A172 (cell line): ENCODE results near the gene PRM2. TPM values are rescaled to one million over a fixed set of nuclear protein-coding genes. Genes with fewer than 3 reads are reported as not detected.

ENCODE experiments used
- DNase-seq: peaks from one replicate; pipeline ENCODE4 v3.0.0-alpha.2; 2015; ENCODE audit warnings: low spot score
- total RNA-seq: library from RNA; depleted of rRNA; stranded (reverse); fragments of >200 nt; shearing (Covaris generic); gene quantifications from 2 replicates; pipeline ENCODE4 v1.2.3, GENCODE V29; 2014

Gene PRM2
- total RNA-seq, 1 experiment from 2014 or later: not detected

DNA sequence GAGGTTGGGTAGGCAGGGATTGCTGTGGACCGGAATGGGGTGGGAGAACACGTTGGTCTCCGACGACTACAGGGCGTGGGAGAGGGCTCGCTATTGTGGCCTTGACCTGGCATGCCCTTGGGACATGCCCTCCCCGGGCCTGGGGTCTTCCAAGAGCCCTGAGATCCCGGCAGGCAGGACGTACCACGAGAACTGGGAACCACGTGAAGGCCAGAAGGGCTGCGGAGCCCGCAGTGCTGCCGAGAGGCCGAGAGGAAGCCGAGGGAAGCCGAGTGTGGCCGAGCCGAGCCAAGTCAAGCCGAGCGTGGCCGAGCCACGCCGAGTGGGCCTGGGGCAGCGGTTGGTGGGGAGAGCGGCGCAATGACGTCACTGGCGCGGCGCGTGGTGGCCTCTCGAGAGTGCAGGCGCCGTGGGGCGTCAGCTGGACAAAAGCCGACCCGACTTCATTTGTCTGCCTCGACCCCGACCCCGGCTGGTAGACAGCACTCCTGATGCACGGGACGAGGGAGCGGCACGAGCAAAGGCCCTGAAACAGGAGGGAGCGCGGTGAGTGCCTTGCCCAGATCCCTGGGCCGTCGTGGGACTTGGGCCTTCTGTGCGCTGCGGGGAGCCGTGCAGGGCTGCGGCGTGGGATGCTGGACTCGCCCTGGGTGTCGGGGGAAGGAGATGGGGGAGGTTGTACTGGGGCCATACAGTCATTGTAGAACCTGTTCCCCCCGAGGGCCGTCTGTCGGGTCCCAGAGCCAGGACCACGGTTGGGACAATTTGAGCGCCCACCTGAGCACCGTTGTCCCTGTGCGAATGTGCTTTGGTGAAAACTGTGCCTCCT, 26.8 kb downstream of the PRM2 start:
- no peak for DNase-seq

DNA sequence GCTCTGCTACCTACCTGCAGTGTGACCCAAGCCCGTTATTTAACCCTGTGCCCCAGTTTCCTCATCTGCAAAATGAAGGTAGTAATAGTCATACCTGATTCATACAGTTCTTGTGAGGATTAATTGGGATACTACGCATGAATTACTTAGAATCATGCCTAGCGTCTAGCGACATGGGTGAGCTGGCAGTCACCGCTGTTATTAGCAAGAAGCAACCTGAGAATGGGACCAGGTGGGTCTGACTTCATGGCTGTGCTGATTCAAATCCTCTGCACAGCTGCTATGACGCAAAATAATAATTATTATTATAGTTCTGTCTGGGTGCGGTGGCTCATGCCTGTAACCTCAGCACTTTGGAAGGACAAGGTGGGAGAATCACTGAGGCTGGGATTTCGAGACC, 28.1 kb downstream of the PRM2 start:
- no peak for DNase-seq

DNA sequence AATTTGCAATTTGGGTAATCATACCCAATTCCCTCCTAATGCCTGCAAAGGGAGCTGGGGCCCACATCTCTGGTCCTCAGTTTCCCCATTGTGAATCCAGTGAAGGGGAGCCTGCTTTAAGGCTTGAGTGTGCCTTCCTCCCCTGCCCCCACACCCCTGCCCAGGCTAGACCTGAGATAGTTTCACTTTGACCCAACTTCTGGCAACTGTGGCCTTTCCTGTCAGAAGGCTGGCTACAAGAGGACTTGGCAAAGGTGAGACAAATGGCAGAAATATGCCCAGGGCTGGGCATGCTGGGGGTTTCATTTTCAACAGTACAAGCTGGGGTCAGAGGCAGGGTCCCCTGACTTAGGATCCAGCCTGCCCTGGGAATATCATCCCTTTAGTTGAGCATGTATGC, 30.3 kb downstream of the PRM2 start:
- DNase-seq: no peak

DNA sequence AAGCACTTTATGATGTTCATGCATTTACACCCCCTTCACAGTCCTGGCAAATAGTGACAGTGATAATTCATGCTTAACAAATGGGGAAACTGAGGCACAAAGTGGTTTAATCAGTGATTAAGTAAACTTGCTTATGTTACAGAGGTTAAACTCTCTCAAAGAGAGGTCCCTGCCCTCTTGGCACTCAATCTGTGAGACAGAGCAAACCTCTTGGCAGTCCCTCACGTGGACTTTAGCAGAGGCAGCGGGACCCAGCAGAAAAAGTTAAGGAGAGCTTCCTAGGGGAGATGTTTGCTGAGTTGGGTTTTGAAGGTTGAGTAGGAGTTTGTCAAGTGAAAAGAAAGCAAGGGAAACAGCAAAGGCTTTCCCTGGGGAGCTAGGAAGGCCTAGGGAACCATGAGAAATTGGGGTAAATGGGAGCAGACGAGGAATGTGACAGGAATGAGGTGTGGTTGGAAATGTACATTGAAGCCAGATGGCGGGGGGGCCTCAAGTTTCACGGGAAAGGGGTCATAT, 31.0 kb downstream of the PRM2 start:
- no peak for DNase-seq

DNA sequence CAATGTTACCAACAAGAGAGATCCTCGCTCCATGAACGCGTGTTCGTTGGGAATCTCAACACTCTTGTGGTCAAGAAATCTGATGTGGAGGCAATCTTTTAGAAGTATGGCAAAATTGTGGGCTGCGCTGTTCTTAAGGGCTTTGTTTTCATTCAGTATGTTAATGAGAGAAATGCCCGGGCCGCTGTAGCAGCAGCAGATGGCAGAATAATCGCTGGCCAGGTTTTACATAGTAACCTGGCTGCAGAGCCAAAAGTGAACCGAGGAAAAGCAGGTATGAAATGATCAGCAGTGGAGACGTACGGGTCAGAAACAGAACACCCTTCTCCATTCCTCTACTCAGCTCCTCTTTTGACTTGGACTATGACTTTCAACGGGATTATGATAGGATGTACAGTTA, 33.6 kb downstream of the PRM2 start:
- no peak for DNase-seq

DNA sequence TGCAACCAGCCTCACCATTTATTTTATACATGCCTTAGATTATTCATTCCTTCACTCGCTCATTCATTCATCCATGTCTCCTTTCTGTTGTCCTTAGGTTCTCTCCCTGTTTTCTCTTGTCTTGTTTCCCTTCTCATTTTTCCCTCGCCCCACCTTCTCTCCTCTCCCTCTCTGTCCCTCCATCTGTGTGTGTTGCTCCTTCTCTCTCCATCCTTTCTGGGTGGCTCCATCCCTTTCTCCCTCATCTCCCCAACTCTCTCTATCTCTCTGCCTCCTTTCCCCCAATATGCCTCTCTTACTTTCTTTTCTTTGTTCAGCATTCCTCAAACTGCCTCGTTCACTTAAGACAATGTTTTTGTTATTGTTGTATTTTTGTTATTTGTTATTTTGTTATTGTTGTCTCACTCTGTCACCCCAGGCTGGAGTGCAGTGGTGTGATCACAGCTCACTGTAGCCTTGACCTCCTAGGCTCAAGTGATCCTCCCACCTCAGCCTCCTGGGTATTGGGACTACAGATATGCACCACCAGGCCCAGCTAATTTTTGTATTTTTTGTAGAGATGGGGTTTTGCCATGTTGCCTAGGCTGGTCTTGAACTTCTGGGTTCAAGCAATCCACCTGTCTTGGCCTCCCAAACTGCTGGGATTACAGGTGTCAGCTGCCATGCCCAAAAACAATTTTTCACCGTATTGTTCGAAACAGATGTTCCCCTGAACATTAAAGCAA, 34.6 kb downstream of the PRM2 start:
- no peak for DNase-seq

DNA sequence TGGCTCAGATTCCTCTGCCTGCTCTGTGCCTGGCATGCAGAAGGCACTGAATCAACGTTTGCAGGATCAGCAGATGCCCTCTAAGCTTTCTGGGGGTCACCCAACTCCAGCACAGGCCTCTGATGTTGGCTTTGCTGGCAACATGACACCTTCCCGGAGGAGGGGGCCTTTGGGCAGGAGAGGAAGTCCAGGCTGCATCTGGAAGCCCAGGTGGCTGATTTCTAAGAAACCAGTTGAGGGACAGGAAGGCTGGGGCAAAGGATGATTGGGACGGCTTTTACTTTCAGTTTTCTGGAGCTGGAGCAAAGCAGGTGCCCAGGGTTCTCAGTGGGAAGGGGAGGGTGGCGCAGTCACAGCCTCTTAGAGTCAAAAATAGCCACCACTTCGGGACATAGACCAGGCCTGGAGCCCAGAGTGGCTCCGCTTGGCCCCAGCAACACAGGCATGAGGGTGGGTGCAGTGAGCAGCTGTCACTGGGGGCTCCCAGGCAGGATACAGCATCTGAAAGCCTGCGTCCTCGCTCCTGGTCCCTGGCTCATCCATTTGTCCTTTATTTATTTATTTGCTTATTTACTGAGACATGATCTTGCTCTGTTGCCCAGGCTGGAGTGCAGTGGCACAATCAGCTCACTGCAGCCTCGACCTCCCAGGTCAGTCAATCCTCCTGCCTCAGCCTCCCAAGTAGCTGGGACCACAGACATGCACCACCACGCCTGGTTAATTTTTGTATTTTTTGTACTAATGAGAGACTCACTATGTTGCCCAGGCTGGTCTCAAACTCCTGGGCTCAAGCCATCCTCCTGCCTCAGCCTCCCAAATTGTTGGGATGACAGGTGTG, 35.4 kb downstream of the PRM2 start:
- no peak for DNase-seq

DNA sequence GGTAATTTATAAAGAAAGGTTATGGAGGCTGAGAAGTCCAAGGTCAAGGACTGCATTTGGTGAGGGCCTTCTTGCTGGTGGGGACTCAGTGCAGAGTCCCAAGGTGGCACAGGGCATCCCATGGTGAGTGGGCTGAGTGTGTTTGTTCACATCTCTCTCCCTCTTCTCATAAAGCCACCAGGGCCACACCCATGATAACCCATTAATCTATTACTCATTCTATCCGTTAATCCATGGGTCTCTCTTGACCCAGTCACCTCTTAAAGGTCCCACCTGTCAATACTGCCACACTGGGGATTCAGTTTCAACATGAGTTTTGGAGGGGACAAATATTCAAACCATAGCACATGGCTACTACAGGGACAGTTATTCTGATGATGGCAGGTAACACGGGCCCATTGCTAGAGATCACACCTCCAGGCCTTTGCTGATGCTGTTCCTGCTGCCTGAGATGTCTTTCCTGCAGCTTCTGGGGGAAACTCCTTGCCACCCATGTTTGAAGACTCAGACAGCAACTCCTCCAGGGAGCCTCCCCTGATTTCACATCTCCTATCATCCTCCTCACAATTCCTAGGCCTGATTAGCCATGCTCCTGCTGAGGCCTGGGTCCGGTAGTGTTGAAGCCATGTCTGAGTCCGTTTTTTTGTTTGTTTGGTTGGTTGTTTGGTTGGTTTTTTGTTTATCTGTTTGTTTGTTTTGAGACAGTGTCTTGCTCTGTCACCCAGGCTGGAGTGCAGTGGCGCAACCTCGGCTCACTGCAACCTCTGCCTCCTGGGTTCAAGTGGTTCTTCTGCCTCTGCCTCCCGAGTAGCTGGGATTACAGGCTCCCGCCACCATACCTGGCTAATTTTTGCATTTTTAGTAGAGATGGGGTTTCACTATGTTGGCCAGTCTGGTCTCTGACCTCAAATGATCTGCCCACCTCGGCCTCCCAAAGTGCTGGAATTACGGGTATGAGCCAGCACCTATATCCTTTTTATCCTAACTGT, 36.3 kb downstream of the PRM2 start:
- no peak for DNase-seq

DNA sequence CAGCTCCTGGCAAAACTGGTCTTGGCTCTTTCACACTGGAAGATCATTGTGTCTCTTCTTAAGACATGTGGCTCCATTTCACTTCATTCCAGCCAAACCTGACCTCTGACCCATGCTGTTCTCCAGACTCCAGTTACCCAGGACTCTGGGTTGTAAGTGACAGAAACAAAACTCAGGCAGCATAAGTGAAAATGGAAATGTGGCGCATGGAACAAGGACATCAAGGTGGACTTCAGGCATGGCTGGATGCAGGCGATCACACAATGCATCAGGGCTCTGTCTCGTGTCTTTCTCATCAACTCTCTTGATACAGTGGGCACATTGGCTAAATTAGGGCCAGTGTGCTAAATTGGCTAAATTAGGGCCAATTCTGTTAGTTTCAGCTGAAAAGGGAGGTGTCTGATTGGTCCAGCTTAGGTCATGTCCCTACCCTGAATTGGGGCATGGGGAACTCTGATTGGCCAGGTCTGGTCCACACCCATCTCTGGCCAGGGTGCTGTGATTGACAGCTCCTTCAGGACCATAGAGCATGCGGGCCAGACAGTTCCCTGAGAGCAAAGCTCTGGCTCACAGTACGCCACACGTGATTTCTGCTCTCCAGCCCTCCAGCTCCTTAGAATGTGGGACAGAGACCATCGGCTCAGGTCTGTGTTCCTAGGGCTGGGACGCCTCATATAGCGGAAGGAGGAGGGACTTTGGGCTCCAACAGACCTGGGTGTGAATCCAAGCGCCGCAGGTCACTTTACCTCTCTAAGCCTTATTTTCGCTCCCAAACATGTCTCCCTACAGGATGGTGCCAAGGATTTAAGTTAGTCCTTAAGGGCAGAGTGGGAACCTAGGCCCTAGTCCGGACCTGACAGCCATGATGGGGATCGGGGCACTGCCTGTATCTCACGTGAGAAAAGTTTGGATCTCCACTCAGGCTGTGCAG, 37.7 kb downstream of the PRM2 start:
- no peak for DNase-seq

DNA sequence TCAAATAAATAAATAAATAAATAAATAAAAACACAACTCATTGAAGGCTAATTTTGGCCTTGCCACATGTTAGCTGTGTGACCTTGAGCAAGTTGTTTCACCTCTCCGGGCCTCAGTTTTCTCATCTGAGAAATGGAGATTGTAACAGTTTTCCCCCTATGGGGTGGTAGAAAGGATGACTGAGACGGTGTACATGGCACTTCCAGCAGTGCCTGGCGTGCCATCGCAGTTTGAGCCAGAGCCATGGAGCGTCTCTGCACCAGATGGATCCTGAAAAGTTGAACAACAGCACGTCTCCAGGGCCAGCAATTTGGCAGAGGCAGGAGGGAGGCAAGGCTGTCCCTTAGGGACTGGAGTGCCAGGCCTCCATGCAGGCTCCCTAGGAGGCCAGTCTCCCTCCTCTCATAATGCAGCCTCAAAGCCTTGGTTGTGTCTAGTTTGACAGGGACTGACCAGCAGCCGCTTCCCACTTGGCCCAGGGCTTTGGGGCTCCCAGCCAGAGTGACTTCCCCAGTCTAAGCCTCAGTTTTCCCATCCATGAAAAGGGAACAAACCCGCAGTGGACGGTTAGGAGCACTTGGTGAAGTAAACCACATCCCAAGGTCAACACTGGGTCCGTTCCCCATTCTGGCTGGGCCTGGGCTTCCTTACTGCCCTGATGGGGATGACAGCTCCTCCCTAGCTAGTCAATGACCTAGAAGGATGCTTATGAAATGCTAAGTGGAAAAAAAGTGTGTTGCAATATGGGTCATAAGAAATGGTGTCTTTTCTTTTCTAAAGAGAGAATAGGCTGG, 39.6 kb downstream of the PRM2 start:
- DNase-seq: no peak

DNA sequence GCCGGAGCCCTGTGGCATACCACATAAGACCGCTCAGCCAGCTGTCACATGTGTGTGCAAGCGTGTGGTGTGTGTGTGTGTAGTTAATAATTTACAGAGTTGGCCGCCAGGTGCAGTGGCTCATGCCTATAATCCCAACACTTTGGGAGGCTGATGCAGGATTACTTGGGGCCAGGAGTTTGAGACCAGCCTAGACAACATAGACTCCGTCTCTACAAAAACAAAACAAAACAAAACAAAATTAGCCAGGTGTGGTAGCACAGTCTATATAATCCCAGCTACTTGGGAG, 40.6 kb downstream of the PRM2 start:
- DNase-seq: no peak

DNA sequence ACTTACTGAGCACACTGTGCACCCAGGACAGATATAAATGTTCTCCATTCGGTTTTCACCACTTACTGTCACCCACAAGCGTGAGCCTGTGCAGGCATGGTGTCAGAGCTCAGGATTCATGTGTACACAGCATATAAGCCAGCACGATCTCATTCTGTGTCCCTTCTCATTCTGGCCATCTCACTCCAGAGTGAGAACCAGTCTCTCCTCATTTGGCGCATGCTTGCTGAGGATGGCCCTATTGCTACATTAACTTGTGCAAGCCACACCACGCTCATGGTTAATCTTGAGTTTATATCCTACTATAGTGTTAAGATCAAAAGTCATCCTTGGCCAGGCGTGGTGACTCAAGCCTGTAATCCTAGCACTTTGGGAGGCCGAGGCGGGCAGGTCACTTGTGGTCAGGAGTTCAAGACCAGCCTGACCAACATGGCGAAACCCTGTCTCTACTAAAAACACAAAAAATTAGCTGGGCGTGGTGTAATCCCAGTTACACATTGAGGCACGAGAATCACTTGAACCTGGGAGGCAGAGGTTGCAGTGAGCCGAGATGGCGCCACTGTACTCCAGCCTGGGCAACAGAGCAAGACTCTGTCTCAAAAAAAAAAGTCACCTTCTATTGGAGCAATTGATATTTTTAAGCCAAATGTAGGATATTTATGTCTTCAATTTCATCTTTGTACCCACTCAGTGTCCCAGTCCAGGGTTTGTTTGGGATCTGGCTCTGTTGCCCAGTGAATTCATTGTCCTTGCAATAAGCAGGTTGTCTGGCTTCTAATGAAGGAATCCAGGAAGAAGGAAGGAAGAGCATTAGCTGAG, 41.2 kb downstream of the PRM2 start:
- no peak for DNase-seq

DNA sequence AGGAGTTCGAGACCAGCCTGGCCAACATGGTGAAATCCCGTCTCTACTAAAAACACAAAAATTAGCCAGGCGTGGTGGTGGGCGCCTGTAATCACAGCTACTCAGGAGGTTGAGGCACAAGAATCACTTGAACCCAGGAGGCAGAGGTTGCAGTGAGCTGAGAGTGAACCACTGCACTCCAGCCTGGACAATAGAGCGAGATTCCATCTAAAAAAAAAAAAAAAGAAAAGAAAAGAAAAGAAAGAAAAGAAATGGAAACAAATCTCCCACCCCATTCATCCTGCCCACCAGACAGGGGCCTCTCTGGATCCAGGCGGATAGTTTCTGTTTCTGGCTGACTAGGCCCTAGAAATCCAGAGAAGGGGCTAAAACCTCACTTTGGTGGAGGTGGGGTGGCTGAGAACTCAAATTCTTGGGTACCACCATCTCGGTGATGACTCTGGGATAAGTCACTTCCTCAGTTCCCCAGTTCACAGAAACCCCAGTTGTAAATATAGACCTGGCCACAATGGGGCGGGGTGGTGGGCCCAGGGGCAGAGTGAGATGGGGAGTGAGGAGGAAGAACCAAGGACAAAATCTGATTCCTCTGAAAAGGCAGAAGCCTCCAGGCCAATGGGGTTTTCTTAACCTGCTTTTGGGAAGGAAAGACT, 42.4 kb downstream of the PRM2 start:
- DNase-seq: peak; percentile 33

DNA sequence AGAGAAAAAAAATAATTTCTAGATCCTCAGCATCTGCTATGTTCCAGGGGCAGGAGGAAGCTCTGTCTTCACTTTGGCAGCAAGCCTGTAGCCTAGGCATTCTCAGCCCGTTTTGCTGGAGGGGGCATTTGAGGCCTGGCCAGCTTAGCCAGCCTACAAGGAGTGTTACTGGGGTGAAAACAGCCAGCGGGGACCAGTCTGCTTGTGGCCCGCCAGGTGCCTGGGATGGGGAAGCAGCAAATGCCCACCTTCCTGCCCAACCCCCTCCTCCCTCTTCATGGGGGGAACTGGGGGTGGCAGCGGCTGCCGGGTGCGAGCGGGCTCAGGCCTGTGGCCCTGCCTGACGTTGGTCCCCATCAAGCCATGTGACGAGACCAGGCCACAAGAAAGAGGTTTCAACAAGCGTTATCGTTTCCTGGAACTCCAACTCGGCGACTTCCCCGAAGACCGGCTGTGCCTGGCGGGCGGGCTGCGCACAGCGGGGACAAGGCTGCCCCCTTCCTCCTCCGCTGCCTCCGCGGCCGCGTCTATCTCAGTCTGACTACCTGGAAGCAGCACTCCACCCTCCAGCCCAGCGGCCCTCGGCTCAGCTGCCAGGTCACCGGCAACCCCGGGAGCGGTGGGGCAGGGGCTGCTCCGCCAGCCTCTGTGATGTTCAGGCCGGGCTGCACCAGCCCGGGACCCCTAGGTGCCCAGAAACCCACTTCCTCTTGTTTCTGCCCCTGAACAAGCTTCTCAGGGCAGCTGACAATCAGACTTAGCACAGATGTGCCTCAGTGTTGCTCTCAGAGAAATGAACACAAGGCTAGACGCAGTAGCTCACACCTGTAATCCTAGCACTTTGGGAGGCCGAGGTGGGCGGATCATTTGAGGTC, 43.2 kb downstream of the PRM2 start:
- DNase-seq: no peak

DNA sequence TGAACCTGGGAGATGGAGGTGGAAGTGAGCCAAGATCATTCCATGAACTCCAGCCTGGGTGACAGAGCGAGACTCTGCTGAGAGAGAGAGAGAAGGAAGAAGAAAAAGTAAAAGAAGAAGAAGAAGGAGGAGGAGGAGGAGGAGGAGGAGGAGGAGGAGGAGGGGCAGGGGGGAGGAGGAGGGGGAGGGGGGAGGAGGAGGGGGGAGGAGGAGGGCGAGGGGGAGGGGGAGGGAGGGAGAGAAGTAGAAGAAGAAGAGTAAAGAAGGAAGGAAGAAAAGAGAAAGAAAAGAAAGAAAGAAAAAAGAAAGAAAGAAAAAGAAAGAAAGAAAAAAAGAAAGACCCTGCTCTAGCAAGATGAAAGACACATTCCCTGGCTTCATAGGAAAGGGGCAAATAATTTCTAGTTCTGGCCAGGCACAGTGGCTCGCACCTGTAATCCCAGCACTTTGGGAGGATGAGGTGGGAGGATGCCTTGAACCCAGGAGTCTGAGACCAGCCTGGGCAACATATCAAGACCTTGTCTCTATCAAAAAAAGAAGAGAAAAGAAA, 43.9 kb downstream of the PRM2 start:
- no peak for DNase-seq

DNA sequence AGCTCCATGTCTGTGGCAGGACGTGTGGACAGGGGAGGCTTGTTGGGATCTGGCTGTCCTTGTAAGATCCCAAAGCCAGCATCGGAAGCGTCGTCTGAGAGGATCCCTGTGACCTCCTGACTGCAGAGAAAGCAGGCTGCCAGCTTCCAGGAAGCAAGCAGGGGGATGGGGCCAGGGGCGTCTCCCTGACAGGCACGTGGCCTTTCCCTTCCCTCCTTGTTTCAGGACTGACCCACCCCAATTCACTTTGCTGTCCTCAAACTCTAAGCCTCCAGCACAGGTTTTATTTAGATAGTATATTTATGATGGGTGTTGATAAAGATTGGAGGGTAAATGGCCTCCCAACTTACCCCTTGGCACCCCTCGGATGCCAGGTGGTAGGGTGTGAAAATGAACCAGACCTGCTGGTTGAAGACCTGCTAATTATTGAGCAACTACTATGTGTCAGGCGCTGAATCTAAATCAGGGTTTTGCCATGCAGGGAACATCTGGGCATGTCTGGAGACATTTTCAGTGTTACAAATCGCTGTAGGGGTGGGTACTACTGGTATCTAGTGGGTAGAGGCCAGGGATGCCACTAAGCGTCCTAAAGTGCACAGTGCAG, 44.8 kb downstream of the PRM2 start:
- no peak for DNase-seq
